Mesendoderm (in vitro differentiated cells): ENCODE measurements around the gene ZNF689.
"Not testable (repeated sequence)": the region's sequence is repeated elsewhere in the genome, so short reads cannot be mapped to it uniquely, and the experiment has no call there.

ENCODE experiments used
- DNase-seq: peaks from one replicate; pipeline ENCODE4 v3.0.0; 2013
- H2AK5ac ChIP-seq: 2 replicates; pipeline ENCODE4 v1.6.1; 2013; ENCODE audit warnings: low read length, inconsistent platforms
- H2BK120ac ChIP-seq: 2 replicates; pipeline ENCODE4 v1.6.1; 2013; ENCODE audit warnings: low read depth, mild to moderate bottlenecking, low read length, moderate library complexity, mixed read lengths
- H2BK15ac ChIP-seq: replicated peaks from 2 replicates; pipeline ENCODE4 v1.6.1; 2013; ENCODE audit warnings: low read depth, mild to moderate bottlenecking, moderate library complexity
- H2BK5ac ChIP-seq: 2 replicates; pipeline ENCODE4 v1.6.1; 2013; ENCODE audit warnings: low read length, inconsistent platforms
- H3K18ac ChIP-seq: 2 replicates; pipeline ENCODE4 v1.6.1; 2013; ENCODE audit warnings: mild to moderate bottlenecking, low read length, mixed read lengths
- H3K23ac ChIP-seq: one replicate; pipeline ENCODE4 v1.6.1; 2013; ENCODE audit warnings: low read length
- H3K27ac ChIP-seq: 2 replicates; pipeline ENCODE4 v1.5.1; 2013; ENCODE audit warnings: low read depth, mild to moderate bottlenecking, inconsistent platforms, low read length, moderate library complexity
- H3K27me3 ChIP-seq: 2 replicates; pipeline ENCODE4 v1.6.1; 2013; ENCODE audit warnings: low read length, control low read depth, mild to moderate bottlenecking, inconsistent platforms; ENCODE audit not compliant: insufficient read depth, poor library complexity
- H3K36me3 ChIP-seq: 2 replicates; pipeline ENCODE4 v1.6.1; 2013; ENCODE audit warnings: low read length, inconsistent platforms; ENCODE audit not compliant: control insufficient read depth, insufficient read depth
- H3K4ac ChIP-seq: one replicate; pipeline ENCODE4 v1.6.1; 2013; ENCODE audit warnings: low read depth, mild to moderate bottlenecking, low read length, moderate library complexity
- H3K4me1 ChIP-seq: 2 replicates; pipeline ENCODE4 v1.6.1; 2013; ENCODE audit warnings: low read depth, low read length, inconsistent platforms; ENCODE audit not compliant: control insufficient read depth
- H3K4me2 ChIP-seq: 2 replicates; pipeline ENCODE4 v1.6.1; 2013; ENCODE audit warnings: low read length
- H3K4me3 ChIP-seq: 2 replicates; pipeline ENCODE4 v1.5.1; 2013; ENCODE audit warnings: mild to moderate bottlenecking, low read length
- H3K56ac ChIP-seq: one replicate; pipeline ENCODE4 v1.6.1; 2013; ENCODE audit warnings: low read length
- H3K79me1 ChIP-seq: 2 replicates; pipeline ENCODE4 v1.6.1; 2013; ENCODE audit warnings: low read length, inconsistent platforms
- H3K79me2 ChIP-seq: 2 replicates; pipeline ENCODE4 v1.6.1; 2013; ENCODE audit warnings: mild to moderate bottlenecking, low read length; ENCODE audit not compliant: control insufficient read depth, insufficient read depth
- H3K9ac ChIP-seq: 2 replicates; pipeline ENCODE4 v1.6.1; 2013; ENCODE audit warnings: low read length, inconsistent platforms
- H4K5ac ChIP-seq: one replicate; pipeline ENCODE4 v1.6.1; 2013; ENCODE audit warnings: low read length
- H4K8ac ChIP-seq: one replicate; pipeline ENCODE4 v1.6.1; 2013; ENCODE audit warnings: low read depth, mild to moderate bottlenecking, control low read depth, low read length, moderate library complexity
- WGBS: extraction: QIAGEN DNeasy Blood & Tissue Kit; methylation state at CpG from one replicate; pipeline ENCODE4 v1.1.7; 2013; ENCODE audit warnings: low lambda C conversion rate, missing lambda C conversion rate; ENCODE audit not compliant: insufficient coverage; ENCODE audit errors: extremely low coverage; 5-methylcytosine and 5-hydroxymethylcytosine counted together

Gene ZNF689

GRCh38 chr16:30589582-30589981, 20.6 kb downstream of the ZNF689 start:
- H3K4me3 ChIP-seq, H3K4me1 ChIP-seq, H3K23ac ChIP-seq, H2BK15ac ChIP-seq, H3K79me1 ChIP-seq, H3K36me3 ChIP-seq, H3K27ac ChIP-seq, H3K4ac ChIP-seq, H3K9ac ChIP-seq, H2BK5ac ChIP-seq, H3K56ac ChIP-seq, H4K5ac ChIP-seq, H3K27me3 ChIP-seq, H4K8ac ChIP-seq, H3K79me2 ChIP-seq, DNase-seq, H2BK120ac ChIP-seq, H3K18ac ChIP-seq, H2AK5ac ChIP-seq, H3K4me2 ChIP-seq: not testable (repeated sequence)
- no CpG with 5 or more reads among the region's 2 CpGs for WGBS

- WGBS, result no CpG with 5 or more reads among the region's 2 CpGs
- no peaks in the 10 kb centered on the region for H3K4me1 ChIP-seq
- no peak overlapping the region for H3K4me3 ChIP-seq
- H3K9ac ChIP-seq, result no peak overlapping the region
- H3K27ac ChIP-seq, result no peak overlapping the region
- peaks cover 2% of the 10 kb centered on the region for H3K79me1 ChIP-seq
- H3K18ac ChIP-seq, result no peak overlapping the region
- H3K79me2 ChIP-seq, result peaks cover 5% of the 10 kb centered on the region
- no peak overlapping the region for H3K56ac ChIP-seq
- no peak overlapping the region for H3K4ac ChIP-seq
- H2BK5ac ChIP-seq, result no peak overlapping the region
- no peak overlapping the region for H2BK120ac ChIP-seq
- H2BK15ac ChIP-seq, result no peak overlapping the region
- H3K27me3 ChIP-seq, result no peaks in the 10 kb centered on the region
- H3K23ac ChIP-seq, result no peak overlapping the region
- H3K36me3 ChIP-seq, result no peaks in the 10 kb centered on the region
- H3K4me2 ChIP-seq, result no peak overlapping the region
- no peak overlapping the region for H4K8ac ChIP-seq
- H2AK5ac ChIP-seq, result no peak overlapping the region
- no peak for DNase-seq
- no peak overlapping the region for H4K5ac ChIP-seq
These were observed 21.5 kb downstream of the ZNF689 start for GRCh38 chr16:30588651-30589050.

DNA sequence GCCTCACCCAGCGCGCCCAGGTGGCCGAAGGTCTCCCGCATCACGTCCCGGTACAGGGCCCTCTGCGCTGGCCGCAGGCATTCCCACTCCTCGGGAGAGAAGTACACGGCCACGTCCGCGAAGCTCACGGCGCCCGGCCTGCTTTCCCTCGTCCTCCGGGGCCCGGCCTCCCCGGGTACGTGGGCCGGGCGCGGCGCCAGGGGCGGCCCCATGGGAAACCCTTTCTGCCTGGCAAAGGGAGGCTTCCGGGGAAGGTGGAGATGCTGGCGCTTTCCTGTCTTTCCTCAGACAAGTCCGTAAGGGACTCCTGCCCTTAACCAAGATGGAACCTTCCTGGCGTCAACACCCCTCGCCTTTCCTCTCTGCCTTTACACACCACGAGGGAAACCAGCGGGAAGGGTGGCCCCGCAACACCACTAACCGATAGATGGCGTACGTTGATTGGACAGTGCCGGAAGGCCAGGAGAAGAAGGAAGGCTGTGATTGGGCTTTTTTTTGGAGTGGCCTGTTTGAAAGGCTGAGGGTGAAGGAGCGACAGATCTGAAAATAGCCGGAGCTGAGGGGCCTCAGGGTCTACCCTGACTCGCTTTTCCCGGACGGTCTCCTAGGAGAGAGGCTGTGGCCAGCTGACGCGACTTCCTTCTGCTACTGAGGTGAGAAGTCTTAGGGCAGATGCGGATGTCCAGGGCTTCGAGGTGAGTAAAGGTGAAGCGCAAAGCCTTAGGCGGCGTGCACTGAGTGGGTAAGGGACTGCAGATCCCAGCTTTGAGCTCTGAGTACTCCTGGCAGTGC, 24.6 kb downstream of the ZNF689 start, which contains the start of gene ZNF785:
TSS of gene ZNF785 (minus strand) at position 298 of the 792 bp plus-strand sequence. CDS start at position 212, 86 bp downstream.
- Histone ChIP-seq H3K27ac (peak within 1 kb of the TSS; percentile 91), H4K5ac (peak within 1 kb of the TSS; percentile 91), H2BK15ac (no peak within 1 kb of the TSS), H3K4me2 (peak within 1 kb of the TSS; percentile 90), H2AK5ac (peak within 1 kb of the TSS; percentile 58), H3K4ac (peak within 1 kb of the TSS; percentile 99), H3K27me3 (no peaks in the 10 kb centered on the region), H3K4me1 (no peaks in the 10 kb centered on the region), H3K23ac (peak within 1 kb of the TSS; percentile 99), H3K4me3 (peak within 1 kb of the TSS; percentile 89), H2BK5ac (peak within 1 kb of the TSS; percentile 90), H3K79me1 (peaks cover 2% of the 10 kb centered on the region), H3K79me2 (peaks cover 5% of the 10 kb centered on the region), H2BK120ac (peak within 1 kb of the TSS; percentile 52), H3K56ac (peak within 1 kb of the TSS; percentile 98), H4K8ac (peak within 1 kb of the TSS; percentile 42), H3K36me3 (peaks cover 2% of the 10 kb centered on the region), H3K9ac (peak within 1 kb of the TSS; percentile 97), H3K18ac (peak within 1 kb of the TSS; percentile 92)
- no CpG with 5 or more reads among the region's 50 CpGs for WGBS
- DNase-seq, result peak; percentile 100

- H3K23ac ChIP-seq, result peak overlapping the region; percentile 99
- peak; percentile 70 for DNase-seq
- H2BK120ac ChIP-seq, result peak overlapping the region; percentile 52
- no CpG with 5 or more reads among the region's 23 CpGs for WGBS
- no peak overlapping the region for H2BK15ac ChIP-seq
- peaks cover 2% of the 10 kb centered on the region for H3K36me3 ChIP-seq
- no peak overlapping the region for H2AK5ac ChIP-seq
- H3K4ac ChIP-seq, result peak overlapping the region; percentile 99
- H4K5ac ChIP-seq, result peak overlapping the region; percentile 91
- H3K18ac ChIP-seq, result peak overlapping the region; percentile 92
- peak overlapping the region; percentile 90 for H2BK5ac ChIP-seq
- peak overlapping the region; percentile 91 for H3K27ac ChIP-seq
- H3K4me2 ChIP-seq, result peak overlapping the region; percentile 90
- H3K27me3 ChIP-seq, result no peaks in the 10 kb centered on the region
- H3K79me2 ChIP-seq, result peaks cover 5% of the 10 kb centered on the region
- H4K8ac ChIP-seq, result peak overlapping the region; percentile 42
- peaks cover 2% of the 10 kb centered on the region for H3K79me1 ChIP-seq
- H3K4me3 ChIP-seq, result peak overlapping the region; percentile 89
- peak overlapping the region; percentile 97 for H3K9ac ChIP-seq
- H3K56ac ChIP-seq, result peak overlapping the region; percentile 98
- H3K4me1 ChIP-seq, result no peaks in the 10 kb centered on the region
These were observed 25.2 kb downstream of the ZNF689 start for GRCh38 chr16:30585022-30585399.

- no peak overlapping the region for H3K4me2 ChIP-seq
- H3K79me1 ChIP-seq, result peaks cover 2% of the 10 kb centered on the region
- H3K9ac ChIP-seq, result no peak overlapping the region
- no peak overlapping the region for H4K5ac ChIP-seq
- no peak overlapping the region for H2BK5ac ChIP-seq
- peaks cover 2% of the 10 kb centered on the region for H3K36me3 ChIP-seq
- no peak overlapping the region for H3K23ac ChIP-seq
- WGBS, result no CpG with 5 or more reads among the region's 48 CpGs
- H2AK5ac ChIP-seq, result no peak overlapping the region
- no peaks in the 10 kb centered on the region for H3K4me1 ChIP-seq
- H3K18ac ChIP-seq, result no peak overlapping the region
- H3K4me3 ChIP-seq, result no peak overlapping the region
- H3K27ac ChIP-seq, result no peak overlapping the region
- H3K79me2 ChIP-seq, result peaks cover 5% of the 10 kb centered on the region
- H2BK120ac ChIP-seq, result no peak overlapping the region
- H3K27me3 ChIP-seq, result no peaks in the 10 kb centered on the region
- DNase-seq, result no peak
- no peak overlapping the region for H3K4ac ChIP-seq
- H3K56ac ChIP-seq, result no peak overlapping the region
- H4K8ac ChIP-seq, result no peak overlapping the region
- no peak overlapping the region for H2BK15ac ChIP-seq
These were observed 27.4 kb downstream of the ZNF689 start for GRCh38 chr16:30582611-30583340.
